ENCODE measurements around the gene VN1R2.

GRCh38 chr19:53285087-53285486 is 27.0 kb downstream of the VN1R2 start:
- TF ChIP-seq CTCF (IDR thresholded peaks at IDR 0.05) (no peak), POLR2A (IDR thresholded peaks at IDR 0.05) (no peak)
